GM03348 (cell line): Measurements from ENCODE around the gene LTV1.
"Not testable (repeated sequence)": the region's sequence is repeated elsewhere in the genome, so short reads cannot be mapped to it uniquely, and the experiment has no call there.

Source experiments
- DNase-seq: peaks from one replicate; pipeline ENCODE4 v3.0.0; 2012; ENCODE audit warnings: low spot score

Gene LTV1

DNA sequence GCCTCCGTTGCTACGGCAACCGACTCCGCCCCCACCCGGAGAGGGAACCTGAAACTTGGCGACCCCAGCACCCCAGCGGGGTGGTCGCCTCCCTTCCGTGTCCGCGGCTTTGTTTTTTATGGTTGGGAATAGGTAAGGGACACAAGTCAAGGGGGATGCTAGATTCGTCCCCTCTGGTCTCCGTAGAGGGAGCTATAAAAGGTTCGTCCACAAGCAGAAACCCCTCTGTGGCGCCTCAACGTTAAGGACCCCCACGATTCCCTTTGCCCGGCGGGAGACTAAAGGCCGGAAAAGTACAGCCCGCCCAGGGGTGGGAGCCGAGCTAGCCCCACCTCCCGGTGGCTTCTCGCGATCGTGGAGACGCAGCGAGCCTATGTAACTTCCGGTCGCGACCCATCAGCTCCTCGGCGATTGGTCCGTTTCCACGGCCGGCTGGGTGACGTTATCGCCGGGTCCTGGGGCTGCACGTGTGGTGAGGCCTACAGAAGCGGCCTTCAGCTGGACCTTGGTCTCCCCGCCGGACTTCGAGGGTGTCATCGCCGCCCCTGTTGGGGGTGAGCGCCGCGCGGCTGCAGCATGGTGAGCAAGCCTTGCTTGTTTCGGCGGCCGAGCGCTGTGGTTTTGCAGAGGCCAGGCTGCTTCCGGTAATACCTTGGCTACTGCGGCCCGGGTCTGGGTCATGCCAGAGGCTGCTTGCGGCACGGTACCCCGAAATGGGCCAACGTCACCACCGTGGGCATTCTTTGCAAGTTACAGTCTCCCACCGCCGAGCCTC, at the start of gene LTV1:
LTV1 (plus strand) TSS at position 437 of the 775 bp plus-strand sequence; CDS start at position 577, 140 bp downstream.
- DNase-seq: peak; percentile 99

- DNase-seq: not testable (repeated sequence)
Observed at GRCh38 chr6:143796551-143796950, 46.6 kb upstream of the LTV1 start.

DNA sequence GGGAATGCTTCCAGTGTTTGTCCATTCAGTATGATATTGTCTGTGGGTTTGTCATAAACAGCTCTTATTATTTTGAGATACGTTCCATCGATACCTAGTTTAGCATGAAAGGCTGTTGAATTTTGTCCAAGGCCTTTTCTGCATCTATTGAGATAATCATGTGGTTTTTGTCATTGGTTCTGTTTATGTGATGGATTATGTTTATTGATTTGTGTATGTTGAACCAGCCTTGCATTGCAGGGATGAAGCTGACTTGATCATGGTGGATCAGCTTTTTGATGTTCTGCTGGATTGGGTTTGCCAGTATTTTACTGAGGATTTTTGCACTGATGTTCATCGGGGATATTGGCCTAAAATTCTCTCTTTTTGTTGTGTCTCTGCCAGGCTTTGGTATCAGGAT, 44.7 kb upstream of the LTV1 start:
- DNase-seq: not testable (repeated sequence)

GRCh38 chr6:143802833-143803565, 40.1 kb upstream of the LTV1 start:
- peak; percentile 15 for DNase-seq

DNA sequence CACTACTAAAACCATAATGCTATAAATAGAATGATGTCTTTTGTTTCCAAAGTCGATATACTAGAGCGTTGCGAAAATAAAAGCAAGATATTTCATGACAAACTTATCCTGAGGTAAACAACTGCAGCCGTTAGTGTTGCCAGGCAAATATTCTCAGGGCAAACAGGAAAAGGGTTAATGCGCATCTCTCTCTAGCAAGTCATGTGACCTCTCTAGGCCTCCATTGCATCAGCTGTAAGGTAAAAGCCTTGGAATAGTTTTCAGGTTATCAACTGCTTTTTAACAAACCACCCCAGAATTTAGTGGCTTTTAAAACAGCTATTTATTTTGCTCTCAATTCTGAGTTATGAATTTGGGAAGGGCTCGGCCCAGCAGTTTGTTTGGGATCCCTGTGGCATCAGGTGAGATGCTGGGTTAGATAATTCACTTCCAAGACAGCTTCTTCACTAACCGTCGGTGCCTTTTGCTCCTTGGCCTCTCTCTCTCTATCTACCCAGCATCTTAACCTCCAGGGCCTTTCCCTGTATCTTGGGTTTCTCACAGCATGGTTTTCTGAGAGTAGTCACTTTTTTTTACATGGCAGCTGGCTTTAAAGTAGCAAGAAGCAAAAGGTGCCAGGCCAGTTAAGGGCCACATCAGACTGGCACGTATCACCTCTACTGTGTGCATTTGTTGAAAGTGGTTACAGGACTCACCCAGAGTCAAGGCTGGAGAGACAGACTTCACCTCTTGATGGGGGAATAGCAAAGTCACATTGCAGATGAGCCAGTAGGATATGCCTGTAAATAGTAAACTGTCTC, 39.2 kb upstream of the LTV1 start:
- no peak for DNase-seq

GRCh38 chr6:143804835-143805239, 38.3 kb upstream of the LTV1 start:
- no peak for DNase-seq

DNA sequence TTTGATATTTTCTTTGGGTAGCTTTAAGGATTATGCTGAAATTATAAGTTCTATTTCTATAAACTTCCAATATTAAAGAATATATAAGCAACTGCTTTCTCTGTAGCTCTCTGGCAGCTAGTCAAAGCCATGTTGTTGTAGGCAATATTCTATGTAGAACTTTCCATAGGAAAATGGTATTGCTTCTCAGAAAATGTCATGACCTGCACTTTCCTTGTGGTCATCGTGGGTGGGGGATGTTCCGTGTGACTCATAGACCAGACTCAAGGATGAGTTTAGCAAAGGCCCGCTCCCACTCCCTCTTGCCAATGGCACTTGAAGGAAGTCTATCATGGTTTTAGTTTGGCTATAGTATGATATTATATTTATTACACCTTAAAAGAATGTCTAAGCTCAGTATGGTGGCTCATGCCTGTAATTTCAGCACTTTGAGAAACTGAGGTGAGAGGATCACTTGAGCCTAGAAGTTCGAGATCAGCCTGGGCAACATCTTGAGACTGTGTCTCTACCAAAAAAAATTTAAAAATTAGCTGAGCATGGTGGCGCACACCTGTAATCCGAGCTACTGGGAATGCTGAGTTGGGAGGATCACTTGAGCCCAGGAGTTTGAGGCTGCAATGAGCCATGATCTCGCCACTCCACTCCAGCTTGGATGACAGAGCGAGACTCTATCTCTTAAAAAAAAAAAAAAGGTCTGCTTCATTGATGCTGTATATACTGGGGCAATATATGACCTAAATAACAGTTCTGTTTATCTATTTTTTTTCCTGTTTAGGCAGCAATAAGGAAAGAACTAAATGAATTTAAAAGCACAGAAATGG, 36.6 kb upstream of the LTV1 start:
- DNase-seq: peak; percentile 49

- DNase-seq: no peak
Observed at GRCh38 chr6:143807103-143807772, 35.9 kb upstream of the LTV1 start.

GRCh38 chr6:143810745-143811144, 32.4 kb upstream of the LTV1 start:
- no peak for DNase-seq

DNA sequence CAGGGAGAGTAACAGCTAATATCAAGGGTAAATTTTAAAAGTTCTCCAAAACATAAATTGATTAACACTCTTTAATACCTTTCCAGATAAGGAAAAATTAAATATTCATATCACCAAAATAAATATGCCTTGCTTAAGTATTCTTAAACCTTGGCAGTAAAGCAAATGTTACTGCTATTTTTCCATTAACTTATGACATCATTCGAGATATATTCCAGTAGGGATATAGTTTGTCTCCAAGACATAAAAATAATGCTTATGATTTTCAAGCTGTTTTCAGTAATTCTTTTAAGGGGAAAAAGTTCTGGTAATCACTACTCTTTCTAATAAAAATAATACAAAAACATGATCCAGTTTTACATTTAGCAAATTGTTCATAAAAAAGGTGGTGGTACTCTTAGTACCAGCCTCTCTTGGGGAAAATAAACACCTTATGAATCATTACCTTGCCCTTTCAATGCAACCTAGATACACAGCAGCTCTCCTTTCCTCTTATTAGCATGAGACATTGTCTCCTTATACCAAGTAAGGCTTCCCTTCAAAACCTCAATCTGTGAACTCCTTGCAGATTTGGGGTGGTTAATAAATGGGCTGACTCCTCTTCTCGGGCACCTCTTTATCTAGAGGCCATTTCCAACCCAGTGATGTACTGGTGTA, 31.5 kb upstream of the LTV1 start:
- DNase-seq: no peak

DNA sequence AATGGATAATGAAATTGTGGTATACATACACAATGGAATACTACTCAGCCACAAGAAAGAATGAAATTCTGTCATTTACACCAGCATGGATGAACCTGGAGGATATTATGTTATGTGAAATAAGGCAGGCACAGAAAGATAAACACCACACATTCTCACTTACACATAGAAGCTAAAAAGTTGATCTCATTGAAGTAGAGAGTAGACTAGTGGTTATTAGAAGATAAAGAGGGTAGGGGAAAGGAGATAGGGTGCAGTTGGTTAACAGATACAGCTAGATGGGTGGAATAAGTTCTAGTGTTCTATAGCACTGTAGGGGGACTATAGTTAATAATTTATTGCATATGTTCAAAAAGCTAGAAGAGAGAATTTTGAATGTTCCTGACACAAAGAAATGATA, 25.5 kb upstream of the LTV1 start:
- DNase-seq: no peak

DNA sequence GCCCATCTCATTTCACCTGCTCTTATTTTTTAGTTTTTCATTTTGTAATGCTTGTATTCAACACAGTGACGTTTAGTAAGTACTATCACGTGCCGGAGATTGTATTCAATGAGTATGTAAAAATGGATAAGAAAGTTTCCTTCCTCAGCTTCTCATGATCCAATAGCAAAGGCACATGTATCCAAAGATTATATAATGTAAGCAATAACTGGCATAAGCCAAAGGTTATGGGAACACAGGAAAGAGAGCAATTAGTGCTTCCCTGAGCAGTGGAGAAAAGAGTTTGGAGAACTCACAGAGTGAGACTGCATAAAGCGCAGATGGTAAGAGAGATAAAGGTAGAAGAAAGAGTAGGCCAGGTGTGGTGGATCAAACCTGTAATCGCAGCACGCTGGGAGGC, 21.8 kb upstream of the LTV1 start:
- no peak for DNase-seq

DNA sequence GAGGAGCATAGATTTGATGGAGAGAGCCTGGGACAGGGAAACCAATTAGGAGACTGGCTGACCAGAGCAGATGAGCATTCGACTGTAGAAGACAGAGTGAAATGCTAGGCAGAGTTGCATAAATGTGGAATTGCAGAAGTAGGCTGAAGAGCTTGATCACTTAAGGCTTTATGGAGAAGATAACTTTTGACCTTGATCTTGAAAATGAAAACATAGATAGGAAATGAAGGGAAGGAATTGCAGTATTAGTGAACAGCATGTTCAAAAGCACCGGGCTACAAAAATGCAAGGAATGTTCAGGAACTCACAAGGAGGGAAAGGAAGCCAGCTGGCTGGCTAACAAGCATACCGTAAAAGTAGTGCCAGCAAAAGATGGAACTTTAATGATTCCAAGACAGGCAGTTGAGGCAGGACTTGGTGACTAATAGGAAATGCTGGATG, 20.5 kb upstream of the LTV1 start:
- peak; percentile 71 for DNase-seq

DNA sequence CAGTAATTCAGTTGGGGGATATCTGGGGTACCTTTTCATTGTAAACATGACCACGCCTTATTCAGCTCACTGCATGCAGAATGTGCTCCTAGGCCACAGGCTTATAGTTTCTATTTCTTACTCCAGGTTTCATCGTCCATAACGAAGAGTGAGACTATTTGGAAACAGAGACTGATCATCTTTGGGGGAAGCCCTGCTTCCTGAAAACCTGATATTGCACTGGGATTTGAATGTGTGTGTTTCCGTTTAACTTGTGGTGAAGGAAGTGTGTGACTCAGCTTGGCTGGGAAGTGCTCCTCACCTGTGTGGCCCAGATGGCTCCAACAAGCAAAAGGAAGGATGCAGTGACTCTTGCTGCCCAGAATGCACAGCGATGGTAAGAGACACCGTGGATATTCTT, 19.6 kb upstream of the LTV1 start:
- no peak for DNase-seq

GRCh38 chr6:143828572-143828971, 14.6 kb upstream of the LTV1 start:
- DNase-seq: no peak

GRCh38 chr6:143836150-143836549, 7.0 kb upstream of the LTV1 start:
- DNase-seq: no peak

DNA sequence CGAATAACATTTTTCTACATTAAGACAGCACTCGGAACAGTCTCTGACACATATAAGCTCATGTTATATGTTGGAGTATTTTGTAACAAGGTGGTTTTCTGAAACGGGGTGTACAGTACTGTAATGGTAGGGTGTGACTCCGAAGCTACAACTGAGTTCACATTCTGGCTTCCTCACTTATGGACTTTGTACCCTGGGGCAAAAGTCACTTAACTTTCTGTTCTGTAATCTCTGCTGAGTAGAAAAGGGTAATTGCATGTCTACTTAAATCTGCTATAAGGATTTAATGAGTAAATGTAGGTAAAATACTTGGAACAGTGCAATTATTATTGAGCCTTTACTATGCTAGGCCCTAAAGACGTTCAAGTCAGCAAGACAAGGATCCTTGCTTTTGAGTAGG, 4.7 kb upstream of the LTV1 start:
- no peak for DNase-seq

GRCh38 chr6:143839196-143839595, 3.9 kb upstream of the LTV1 start:
- no peak for DNase-seq

DNA sequence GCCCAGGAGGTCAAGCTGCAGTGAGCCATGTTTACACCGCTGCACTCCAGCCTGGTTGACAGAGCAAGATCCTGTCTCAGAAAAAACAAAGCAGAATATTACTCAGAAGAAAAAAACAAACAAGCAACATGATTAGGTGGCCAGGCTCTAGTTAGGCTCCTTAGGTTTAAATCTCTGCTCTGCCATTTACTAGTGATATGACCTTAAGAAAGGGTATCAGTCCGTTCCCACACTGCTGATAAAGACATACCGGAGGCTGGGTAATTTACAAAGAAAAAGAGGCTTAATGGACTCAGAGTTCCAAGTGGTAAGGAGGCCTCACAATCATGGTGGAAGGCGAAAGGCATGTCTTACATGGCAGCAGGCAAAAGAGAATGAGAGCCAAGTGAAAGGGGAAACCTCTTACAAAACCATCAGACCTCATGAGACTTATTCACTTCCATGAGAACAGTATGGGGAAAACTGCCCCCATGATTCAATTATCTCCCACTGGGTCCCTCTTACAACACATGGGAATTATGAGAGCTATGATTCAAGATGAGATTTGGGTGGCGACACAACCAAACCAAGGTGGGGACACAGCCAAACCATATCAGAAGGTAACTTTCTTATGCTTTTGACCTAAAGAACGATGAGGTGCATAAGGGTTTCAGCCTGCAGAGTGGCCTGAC, 2.4 kb upstream of the LTV1 start:
- no peak for DNase-seq

DNA sequence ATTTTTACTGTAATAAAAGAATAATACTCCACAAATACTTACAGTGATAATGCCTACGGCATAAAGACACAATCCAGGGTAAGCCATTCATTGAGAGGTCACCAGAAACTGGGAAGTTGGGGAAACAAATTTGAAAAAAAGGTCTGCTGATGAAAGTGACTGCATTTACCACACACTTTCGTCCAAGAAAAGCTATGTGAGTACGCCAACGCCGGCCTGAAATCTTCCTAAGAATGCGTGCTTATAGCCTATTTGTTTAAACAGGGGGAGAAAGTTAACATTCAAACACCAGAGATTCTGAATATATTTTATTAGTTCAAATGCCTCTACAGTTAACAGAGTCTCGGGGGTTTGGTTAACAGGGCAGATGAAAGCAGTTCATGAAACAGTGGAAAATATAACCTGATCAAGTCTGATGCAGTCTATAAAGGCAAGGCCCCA, 657 bp upstream of the LTV1 start:
- DNase-seq: no peak
